ENCODE measurements around the gene TUT7. TPM values are rescaled to one million over a fixed set of nuclear protein-coding genes. Genes with fewer than 3 reads are reported as not detected.

TUT7 gene
- polyA plus RNA-seq, 2 donors = 23.5 to 35.4 TPM

- H3K27me3 ChIP-seq (ENCODE audit: control insufficient read depth in 1 of 2, insufficient read depth in 2 of 2, low read length in 2 of 2) = no peaks in the 10 kb centered on the region
- 66 to 79% methylated on average over 5 of the region's 5 CpGs for WGBS, 2 donors
- H3K4me3 ChIP-seq (ENCODE audit: low read depth in 1 of 2, low read length in 2 of 2) = no peak overlapping the region
- no peak overlapping the region for H3K27ac ChIP-seq (ENCODE audit: low read depth in 2 of 2, low read length in 1 of 2)
- H3K4me1 ChIP-seq (ENCODE audit: control insufficient read depth in 2 of 2, insufficient read depth in 2 of 2, low read length in 1 of 2) = no peaks in the 10 kb centered on the region
- peaks cover 5 to 6% of the 10 kb centered on the region in 2 donors for H3K9me3 ChIP-seq (ENCODE audit: control insufficient read depth in 2 of 2, insufficient read depth in 1 of 2, low read depth in 1 of 2, low read length in 1 of 2)
- H3K36me3 ChIP-seq (ENCODE audit: control insufficient read depth in 2 of 2, insufficient read depth in 2 of 2, low read length in 1 of 2) = no peaks in the 10 kb centered on the region
Measured at GRCh38 chr9:86369810-86370209, 15.6 kb upstream of the TUT7 start.

- Histone ChIP-seq H3K27ac (ENCODE audit: low read depth in 2 of 2, low read length in 1 of 2) (no peak overlapping the region), H3K4me3 (ENCODE audit: low read depth in 1 of 2, low read length in 2 of 2) (no peak overlapping the region), H3K27me3 (ENCODE audit: control insufficient read depth in 1 of 2, insufficient read depth in 2 of 2, low read length in 2 of 2) (no peaks in the 10 kb centered on the region), H3K9me3 (ENCODE audit: control insufficient read depth in 2 of 2, insufficient read depth in 1 of 2, low read depth in 1 of 2, low read length in 1 of 2) (peaks cover 5 to 6% of the 10 kb centered on the region in 2 donors), H3K36me3 (ENCODE audit: control insufficient read depth in 2 of 2, insufficient read depth in 2 of 2, low read length in 1 of 2) (no peaks in the 10 kb centered on the region), H3K4me1 (ENCODE audit: control insufficient read depth in 2 of 2, insufficient read depth in 2 of 2, low read length in 1 of 2) (no peaks in the 10 kb centered on the region)
- WGBS, 2 donors = 79% methylated on average over 3 of the region's 3 CpGs
Measured at GRCh38 chr9:86368871-86369521, 14.8 kb upstream of the TUT7 start.

DNA sequence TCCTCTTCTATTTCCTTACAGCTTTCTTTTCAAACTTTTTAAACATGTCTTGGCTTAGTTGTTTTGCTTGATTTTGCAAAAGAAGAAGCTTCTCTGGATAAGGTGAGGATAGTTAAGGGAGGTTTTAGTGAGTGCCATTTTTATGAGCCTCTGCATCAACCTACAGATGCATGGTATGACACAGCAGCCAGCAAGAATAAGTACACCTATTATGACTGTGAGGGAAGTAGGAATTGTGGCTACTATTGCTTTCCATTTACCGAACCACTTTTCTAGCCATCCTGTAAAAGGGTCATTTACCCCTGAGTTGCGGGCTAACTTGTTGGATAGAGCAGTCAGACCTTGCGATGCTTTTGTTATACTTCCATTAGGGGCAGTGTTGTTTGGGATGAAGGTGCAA, 7.0 kb upstream of the TUT7 start:
- H3K4me3 ChIP-seq (ENCODE audit: low read depth in 1 of 2, low read length in 2 of 2) = no peak overlapping the region
- no peaks in the 10 kb centered on the region for H3K27me3 ChIP-seq (ENCODE audit: control insufficient read depth in 1 of 2, insufficient read depth in 2 of 2, low read length in 2 of 2)
- no peaks in the 10 kb centered on the region for H3K4me1 ChIP-seq (ENCODE audit: control insufficient read depth in 2 of 2, insufficient read depth in 2 of 2, low read length in 1 of 2)
- H3K36me3 ChIP-seq (ENCODE audit: control insufficient read depth in 2 of 2, insufficient read depth in 2 of 2, low read length in 1 of 2) = no peaks in the 10 kb centered on the region
- WGBS, 2 donors = 92 to 93% methylated on average over 3 of the region's 3 CpGs
- H3K9me3 ChIP-seq (ENCODE audit: control insufficient read depth in 2 of 2, insufficient read depth in 1 of 2, low read depth in 1 of 2, low read length in 1 of 2) = peaks cover 0 to 2% of the 10 kb centered on the region in 2 donors
- no peak overlapping the region for H3K27ac ChIP-seq (ENCODE audit: low read depth in 2 of 2, low read length in 1 of 2)

DNA sequence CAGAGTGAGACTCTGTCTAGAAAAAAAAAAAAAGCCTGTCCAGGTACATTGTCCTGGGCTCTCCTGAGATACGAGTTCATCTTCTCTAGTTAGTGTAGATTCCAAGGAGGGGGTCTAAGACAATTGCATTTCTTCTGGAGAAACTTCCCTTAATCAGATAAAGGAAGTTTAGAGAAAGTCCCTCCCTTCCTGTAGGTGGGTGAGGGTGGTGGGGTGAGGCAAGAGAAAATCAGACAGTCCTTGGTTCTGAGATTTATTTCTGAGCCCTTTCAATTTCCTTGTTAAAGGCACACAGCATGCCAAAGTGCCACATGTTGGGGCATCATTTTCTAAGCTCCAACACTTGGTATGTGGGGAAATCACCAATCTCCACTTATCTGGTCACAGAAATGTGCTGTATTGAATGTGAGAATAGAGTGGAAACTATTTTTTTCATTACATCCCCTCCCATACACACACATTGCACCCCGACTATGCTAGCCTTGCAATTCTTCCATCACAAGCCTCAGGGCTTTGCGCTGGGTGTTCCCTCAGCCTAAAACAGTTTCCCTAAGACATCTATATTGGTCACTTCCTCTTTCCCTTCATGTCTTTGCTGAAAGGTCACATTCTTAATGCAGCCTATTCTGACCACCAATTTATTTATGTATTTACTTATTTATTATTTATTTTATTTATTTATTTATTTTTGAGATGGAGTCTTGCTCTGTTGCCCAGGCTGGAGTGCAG, 5.1 kb upstream of the TUT7 start:
- WGBS, 2 donors = 69 to 75% methylated on average over 3 of the region's 3 CpGs

GRCh38 chr9:86356871-86357866, 3.0 kb upstream of the TUT7 start:
- WGBS, 2 donors = 77 to 83% methylated on average over 5 of the region's 5 CpGs
- Histone ChIP-seq H3K27ac (ENCODE audit: low read depth in 2 of 2, low read length in 1 of 2) (no peak overlapping the region), H3K36me3 (ENCODE audit: control insufficient read depth in 2 of 2, insufficient read depth in 2 of 2, low read length in 1 of 2) (no peaks in the 10 kb centered on the region), H3K9me3 (ENCODE audit: control insufficient read depth in 2 of 2, insufficient read depth in 1 of 2, low read depth in 1 of 2, low read length in 1 of 2) (peaks cover 0 to 2% of the 10 kb centered on the region in 2 donors), H3K4me3 (ENCODE audit: low read depth in 1 of 2, low read length in 2 of 2) (no peak overlapping the region), H3K4me1 (ENCODE audit: control insufficient read depth in 2 of 2, insufficient read depth in 2 of 2, low read length in 1 of 2) (no peaks in the 10 kb centered on the region), H3K27me3 (ENCODE audit: control insufficient read depth in 1 of 2, insufficient read depth in 2 of 2, low read length in 2 of 2) (no peaks in the 10 kb centered on the region)

More for the DNA sequence above, 5.1 kb upstream of the TUT7 start:
- Histone ChIP-seq H3K9me3 (ENCODE audit: control insufficient read depth in 2 of 2, insufficient read depth in 1 of 2, low read depth in 1 of 2, low read length in 1 of 2) (peaks cover 0 to 2% of the 10 kb centered on the region in 2 donors), H3K4me3 (ENCODE audit: low read depth in 1 of 2, low read length in 2 of 2) (no peak overlapping the region), H3K36me3 (ENCODE audit: control insufficient read depth in 2 of 2, insufficient read depth in 2 of 2, low read length in 1 of 2) (no peaks in the 10 kb centered on the region), H3K4me1 (ENCODE audit: control insufficient read depth in 2 of 2, insufficient read depth in 2 of 2, low read length in 1 of 2) (no peaks in the 10 kb centered on the region), H3K27ac (ENCODE audit: low read depth in 2 of 2, low read length in 1 of 2) (no peak overlapping the region), H3K27me3 (ENCODE audit: control insufficient read depth in 1 of 2, insufficient read depth in 2 of 2, low read length in 2 of 2) (no peaks in the 10 kb centered on the region)

DNA sequence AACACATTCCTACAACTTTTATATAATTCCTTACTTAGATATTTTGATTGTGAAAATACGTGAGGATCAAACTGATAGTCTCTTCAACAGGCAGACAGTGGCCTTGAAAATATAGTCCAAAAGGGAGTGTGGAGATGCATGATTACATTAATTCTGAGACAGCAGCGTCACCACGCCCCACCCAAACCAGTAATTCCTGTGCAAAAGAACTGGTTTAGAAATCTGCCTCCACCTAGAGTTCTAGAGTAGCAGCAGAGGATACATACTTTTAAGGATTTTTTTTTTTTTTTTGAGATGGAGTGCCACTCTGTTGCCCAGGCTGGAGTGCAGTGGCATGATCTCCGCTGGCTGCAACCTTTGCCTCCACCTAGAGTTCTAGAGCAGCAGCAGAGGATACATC, 1.6 kb upstream of the TUT7 start:
- H3K4me1 ChIP-seq (ENCODE audit: control insufficient read depth in 2 of 2, insufficient read depth in 2 of 2, low read length in 1 of 2) = peaks cover 0 to under 1% of the 10 kb centered on the region in 2 donors
- no peaks in the 10 kb centered on the region for H3K36me3 ChIP-seq (ENCODE audit: control insufficient read depth in 2 of 2, insufficient read depth in 2 of 2, low read length in 1 of 2)
- no peaks in the 10 kb centered on the region for H3K27me3 ChIP-seq (ENCODE audit: control insufficient read depth in 1 of 2, insufficient read depth in 2 of 2, low read length in 2 of 2)
- H3K27ac ChIP-seq (ENCODE audit: low read depth in 2 of 2, low read length in 1 of 2) = peak overlapping the region; percentile 74 to 91
- H3K9me3 ChIP-seq (ENCODE audit: control insufficient read depth in 2 of 2, insufficient read depth in 1 of 2, low read depth in 1 of 2, low read length in 1 of 2) = no peaks in the 10 kb centered on the region
- WGBS, 2 donors = 65 to 78% methylated on average over 4 of the region's 4 CpGs
- no peak overlapping the region for H3K4me3 ChIP-seq (ENCODE audit: low read depth in 1 of 2, low read length in 2 of 2)

GRCh38 chr9:86354818-86355309, 654 bp upstream of the TUT7 start:
- H3K36me3 ChIP-seq (ENCODE audit: control insufficient read depth in 2 of 2, insufficient read depth in 2 of 2, low read length in 1 of 2) = no peaks in the 10 kb centered on the region
- H3K4me3 ChIP-seq (ENCODE audit: low read depth in 1 of 2, low read length in 2 of 2) = peak overlapping the region; percentile 75 to 77
- H3K9me3 ChIP-seq (ENCODE audit: control insufficient read depth in 2 of 2, insufficient read depth in 1 of 2, low read depth in 1 of 2, low read length in 1 of 2) = no peaks in the 10 kb centered on the region
- H3K27me3 ChIP-seq (ENCODE audit: control insufficient read depth in 1 of 2, insufficient read depth in 2 of 2, low read length in 2 of 2) = no peaks in the 10 kb centered on the region
- H3K4me1 ChIP-seq (ENCODE audit: control insufficient read depth in 2 of 2, insufficient read depth in 2 of 2, low read length in 1 of 2) = peaks cover 0 to 2% of the 10 kb centered on the region in 2 donors
- WGBS, 2 donors = 10 to 12% methylated on average over 24 of the region's 24 CpGs
- peak overlapping the region; percentile 91 to 99 for H3K27ac ChIP-seq (ENCODE audit: low read depth in 2 of 2, low read length in 1 of 2)

DNA sequence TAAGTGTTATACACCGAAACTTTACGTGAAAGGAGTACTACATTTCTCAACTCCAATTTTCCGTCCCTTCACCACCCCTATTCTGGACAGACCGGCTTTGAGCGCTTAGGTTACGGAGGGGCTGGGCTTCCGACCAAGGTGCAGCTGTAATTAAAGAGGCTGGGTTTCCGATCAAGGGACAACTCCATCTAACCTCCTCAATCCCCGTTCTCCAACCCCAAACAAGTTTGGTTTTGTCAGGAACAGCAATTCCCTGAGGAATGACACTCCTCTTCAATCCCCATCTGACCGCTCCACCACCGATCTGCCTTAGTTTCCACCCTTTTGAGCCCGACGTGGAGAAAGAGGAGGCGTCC, 577 bp downstream of the TUT7 start:
- H3K4me1 ChIP-seq (ENCODE audit: control insufficient read depth in 2 of 2, insufficient read depth in 2 of 2, low read length in 1 of 2) = peaks cover 0 to 2% of the 10 kb centered on the region in 2 donors
- no peaks in the 10 kb centered on the region for H3K27me3 ChIP-seq (ENCODE audit: control insufficient read depth in 1 of 2, insufficient read depth in 2 of 2, low read length in 2 of 2)
- H3K27ac ChIP-seq (ENCODE audit: low read depth in 2 of 2, low read length in 1 of 2) = peak overlapping the region; percentile 88 to 99
- no peaks in the 10 kb centered on the region for H3K9me3 ChIP-seq (ENCODE audit: control insufficient read depth in 2 of 2, insufficient read depth in 1 of 2, low read depth in 1 of 2, low read length in 1 of 2)
- WGBS, 2 donors = 0 to 1% methylated on average over 14 of the region's 14 CpGs
- H3K4me3 ChIP-seq (ENCODE audit: low read depth in 1 of 2, low read length in 2 of 2) = peak overlapping the region; percentile 75 to 77
- no peaks in the 10 kb centered on the region for H3K36me3 ChIP-seq (ENCODE audit: control insufficient read depth in 2 of 2, insufficient read depth in 2 of 2, low read length in 1 of 2)

GRCh38 chr9:86352440-86353077, 1.7 kb downstream of the TUT7 start:
- Histone ChIP-seq H3K4me3 (ENCODE audit: low read depth in 1 of 2, low read length in 2 of 2) (peak overlapping the region in 1 of 2 donors; percentile 77), H3K27ac (ENCODE audit: low read depth in 2 of 2, low read length in 1 of 2) (peak overlapping the region; percentile 2 to 18), H3K27me3 (ENCODE audit: control insufficient read depth in 1 of 2, insufficient read depth in 2 of 2, low read length in 2 of 2) (no peaks in the 10 kb centered on the region), H3K4me1 (ENCODE audit: control insufficient read depth in 2 of 2, insufficient read depth in 2 of 2, low read length in 1 of 2) (peaks cover 0 to 4% of the 10 kb centered on the region in 2 donors), H3K36me3 (ENCODE audit: control insufficient read depth in 2 of 2, insufficient read depth in 2 of 2, low read length in 1 of 2) (no peaks in the 10 kb centered on the region), H3K9me3 (ENCODE audit: control insufficient read depth in 2 of 2, insufficient read depth in 1 of 2, low read depth in 1 of 2, low read length in 1 of 2) (peaks cover 0 to 2% of the 10 kb centered on the region in 2 donors)
- WGBS, 2 donors = 38 to 41% methylated on average over 5 of the region's 5 CpGs
